RPMI7951 (cell line): Measurements from ENCODE around the gene SLC6A2. TPM values are rescaled to one million over a fixed set of nuclear protein-coding genes. Genes with fewer than 3 reads are reported as not detected.

Experiments used
- DNase-seq: peaks from one replicate; pipeline ENCODE4 v3.0.0-alpha.2; 2012; ENCODE audit warnings: low read depth
- total RNA-seq: library from RNA; depleted of rRNA; stranded (reverse); fragments of >200 nt; shearing (Covaris generic); gene quantifications from 2 replicates; pipeline ENCODE4 v1.2.3, GENCODE V29; 2014

Gene SLC6A2
- total RNA-seq, 1 experiment from 2014 or later: not detected

DNA sequence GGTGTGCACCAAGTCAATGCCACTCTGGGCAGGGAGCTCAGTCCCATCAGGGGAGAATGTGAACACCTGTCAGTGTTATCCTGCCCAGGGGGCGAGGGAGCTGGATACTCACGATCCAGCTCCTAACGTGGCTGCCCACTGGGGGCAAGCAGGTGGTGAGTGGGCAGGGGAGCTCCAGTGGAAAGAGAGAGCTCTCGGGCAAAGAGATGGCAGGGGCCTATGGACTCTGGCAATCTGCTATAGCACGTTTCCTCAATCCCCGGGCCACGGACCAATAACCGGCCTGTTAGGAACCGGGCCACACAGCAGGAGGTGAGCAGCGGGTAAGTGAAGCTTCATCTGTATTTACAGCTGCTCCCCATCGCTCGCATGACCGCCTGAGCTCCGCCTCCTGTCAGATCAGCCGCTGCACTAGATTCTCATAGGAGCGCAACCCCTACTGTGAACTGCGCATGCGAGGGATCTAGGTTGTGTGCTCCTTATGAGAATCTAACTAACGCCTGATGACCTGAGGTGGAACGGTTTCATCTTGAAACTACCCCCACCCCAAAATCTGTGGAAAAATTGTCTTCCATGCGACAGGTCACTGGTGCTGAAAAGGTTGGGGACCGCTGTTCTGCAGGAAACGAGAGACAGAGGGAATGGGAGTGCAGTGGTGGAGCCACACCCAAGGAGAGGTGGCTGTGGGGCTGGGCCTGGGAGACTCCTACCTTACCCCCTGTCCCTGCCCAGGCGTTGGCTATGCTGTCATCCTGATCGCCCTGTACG is 15.6 kb downstream of the SLC6A2 start:
- no peak for DNase-seq

DNA sequence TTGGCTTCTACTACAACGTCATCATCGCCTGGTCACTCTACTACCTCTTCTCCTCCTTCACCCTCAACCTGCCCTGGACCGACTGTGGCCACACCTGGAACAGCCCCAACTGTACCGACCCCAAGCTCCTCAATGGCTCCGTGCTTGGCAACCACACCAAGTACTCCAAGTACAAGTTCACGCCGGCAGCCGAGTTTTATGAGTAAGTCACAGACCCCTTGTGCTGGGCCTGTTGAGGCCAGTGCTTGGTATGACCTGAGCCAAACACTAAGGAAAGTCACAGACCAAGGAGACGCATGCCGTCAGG is 16.1 kb downstream of the SLC6A2 start:
- no peak for DNase-seq

DNA sequence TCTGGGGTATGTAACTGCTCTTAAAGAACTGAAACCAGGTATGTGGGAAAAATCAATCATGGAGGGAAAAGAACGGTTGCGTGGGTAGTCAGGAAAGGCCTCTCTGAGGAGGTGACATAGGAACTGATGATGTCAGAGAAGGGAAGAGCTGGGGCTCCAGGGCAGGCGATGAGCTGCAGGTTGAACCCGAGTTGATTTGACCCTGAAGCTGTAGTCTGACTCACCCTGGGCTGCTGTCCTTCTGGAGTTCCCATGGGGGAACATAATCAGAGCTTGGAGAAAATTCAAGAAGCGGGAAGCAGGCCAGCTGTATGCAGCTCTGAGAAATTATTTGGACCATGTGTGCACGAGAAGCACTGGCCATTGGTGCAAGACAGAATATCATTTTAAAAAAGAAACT is 16.7 kb downstream of the SLC6A2 start:
- DNase-seq: peak; percentile 91

DNA sequence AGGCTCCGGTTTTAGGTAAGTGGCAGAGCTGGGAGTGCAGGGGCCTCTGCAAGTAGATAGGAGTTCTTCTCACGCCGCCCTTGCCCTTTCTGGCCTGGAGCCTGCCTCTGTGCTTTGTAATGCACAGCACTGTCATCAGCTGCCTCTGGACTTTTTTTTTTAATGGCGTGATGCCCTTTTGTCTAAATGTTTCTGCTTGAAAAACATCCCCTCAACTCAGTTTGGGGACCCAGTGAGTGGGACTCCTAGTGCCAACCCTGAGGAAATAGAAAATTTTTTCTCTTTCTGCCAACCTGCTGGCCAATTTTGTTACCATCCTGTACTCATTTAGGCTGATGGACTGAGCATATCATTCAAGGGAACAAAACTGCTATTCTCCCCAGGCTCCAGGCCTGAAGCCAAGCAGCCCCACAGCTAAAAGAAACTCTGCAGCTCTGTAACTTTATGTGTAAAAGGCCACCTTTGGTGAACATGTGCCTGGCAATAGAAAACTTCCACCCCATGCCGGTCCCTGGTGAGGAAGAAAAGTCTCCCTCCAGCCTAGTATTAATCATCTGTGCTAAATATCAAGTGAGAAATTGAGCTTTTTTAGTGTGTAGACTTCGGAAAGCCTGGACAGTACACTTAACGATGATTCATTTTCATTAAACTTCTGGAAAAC is 22.5 kb downstream of the SLC6A2 start:
- no peak for DNase-seq

DNA sequence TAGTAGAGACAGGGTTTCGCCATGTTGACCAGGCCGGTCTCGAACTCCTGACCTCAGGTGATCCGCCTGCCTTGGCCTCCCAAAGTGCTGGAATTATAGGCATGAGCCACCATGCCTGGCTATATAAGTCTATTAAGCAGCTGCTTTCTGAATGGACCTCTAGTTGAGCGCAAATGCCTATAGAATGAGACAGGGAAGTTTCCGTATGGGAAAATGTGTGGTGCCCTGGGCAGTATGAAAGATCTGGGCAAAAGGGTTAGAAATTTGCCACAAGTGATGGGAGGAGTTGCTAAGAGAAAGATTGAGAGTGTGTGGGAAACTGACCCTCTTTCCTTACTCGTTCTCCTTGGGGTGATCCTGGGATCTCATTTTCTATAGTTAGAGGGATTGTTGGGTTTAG is 26.3 kb downstream of the SLC6A2 start:
- no peak for DNase-seq

DNA sequence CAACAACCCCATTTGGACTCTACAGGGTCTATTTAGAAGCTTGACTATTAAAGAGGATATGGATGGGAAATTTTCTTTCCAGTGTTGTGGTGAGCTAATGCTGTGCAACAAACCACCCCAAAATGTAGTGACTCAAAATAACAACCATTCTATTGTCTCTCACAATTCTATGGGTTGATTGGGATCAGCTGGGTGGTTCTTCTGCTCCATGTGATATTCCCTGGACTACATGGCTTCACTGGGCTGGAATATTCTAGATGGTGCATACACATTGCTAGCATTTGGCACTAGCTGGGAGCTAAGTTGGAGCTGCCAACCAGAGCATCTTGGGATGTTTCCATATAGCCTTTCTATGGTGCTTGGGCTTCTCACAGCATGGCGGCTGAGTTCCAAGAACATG is 30.2 kb downstream of the SLC6A2 start:
- no peak for DNase-seq

DNA sequence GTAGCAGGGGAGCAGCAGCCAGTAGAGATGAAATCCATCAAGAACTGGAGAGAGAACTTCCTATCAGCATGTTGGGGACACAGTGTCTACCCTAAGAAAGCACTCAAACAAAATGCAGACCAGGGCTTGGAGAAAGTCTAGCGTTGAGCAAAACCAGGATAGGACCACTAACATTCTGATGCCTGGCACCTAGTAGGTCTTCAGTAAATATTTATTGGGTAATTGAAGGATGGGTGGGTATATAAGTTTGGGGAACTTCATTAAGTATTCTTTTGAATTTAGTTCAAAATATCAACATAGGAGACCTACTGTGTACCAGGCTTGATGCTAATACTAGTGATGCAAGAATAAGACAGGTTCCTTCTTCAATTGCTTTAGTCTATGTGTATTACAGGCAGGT is 30.9 kb downstream of the SLC6A2 start:
- no peak for DNase-seq

DNA sequence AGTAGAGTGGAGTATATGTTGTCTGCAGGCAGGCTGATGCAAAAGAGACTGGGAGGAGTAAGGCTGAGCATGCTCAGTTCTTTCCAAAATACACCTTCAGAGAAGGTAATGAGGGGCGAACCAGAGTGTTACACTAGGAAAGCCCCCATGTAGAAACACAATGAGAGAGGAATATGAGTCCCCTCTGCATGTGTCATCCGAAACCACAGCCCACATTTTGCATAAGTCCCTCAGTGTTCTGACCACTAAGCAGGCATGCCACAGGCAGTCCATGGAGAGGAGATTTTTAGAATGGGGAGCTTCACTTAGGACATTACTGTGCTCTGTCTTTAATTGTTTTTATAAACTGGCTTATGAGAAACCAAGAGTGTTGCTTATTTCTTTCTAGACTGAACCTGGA is 32.0 kb downstream of the SLC6A2 start:
- peak; percentile 28 for DNase-seq

DNA sequence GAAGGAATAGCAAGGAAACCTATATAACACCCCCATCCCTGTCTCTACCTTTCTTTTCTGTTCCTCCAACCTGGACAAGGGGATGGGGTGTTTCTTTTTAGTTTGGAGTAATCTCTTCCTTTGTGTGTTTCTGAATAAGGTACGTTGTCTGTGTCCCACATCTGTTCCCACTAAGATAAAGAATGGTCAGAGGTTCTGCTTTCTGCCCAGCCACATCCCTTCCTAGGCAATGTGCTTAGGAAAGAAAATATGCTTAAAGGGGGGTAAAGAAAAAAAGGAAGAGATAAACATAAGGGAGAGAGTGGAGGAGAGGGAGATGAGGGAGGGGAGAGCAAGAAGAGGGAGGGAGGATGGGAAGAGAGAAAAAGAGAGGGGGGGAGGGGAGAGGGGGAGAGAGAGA is 35.1 kb downstream of the SLC6A2 start:
- DNase-seq: no peak

DNA sequence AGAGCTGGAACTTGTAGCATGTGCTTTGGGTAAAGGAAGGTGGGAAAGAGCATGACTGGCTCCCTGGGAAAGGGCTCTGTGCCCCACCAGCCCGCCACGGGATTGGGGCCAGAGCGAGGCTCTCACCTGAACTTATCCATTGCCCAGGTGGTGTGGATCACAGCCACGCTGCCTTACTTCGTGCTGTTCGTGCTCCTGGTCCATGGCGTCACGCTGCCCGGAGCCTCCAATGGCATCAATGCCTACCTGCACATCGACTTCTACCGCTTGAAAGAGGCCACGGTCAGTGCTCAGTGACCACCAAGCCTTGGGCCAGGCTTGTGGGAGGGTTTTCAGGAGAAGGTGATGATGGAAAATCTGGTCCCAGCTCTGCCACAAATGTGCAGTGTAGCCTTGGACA is 36.0 kb downstream of the SLC6A2 start:
- no peak for DNase-seq

DNA sequence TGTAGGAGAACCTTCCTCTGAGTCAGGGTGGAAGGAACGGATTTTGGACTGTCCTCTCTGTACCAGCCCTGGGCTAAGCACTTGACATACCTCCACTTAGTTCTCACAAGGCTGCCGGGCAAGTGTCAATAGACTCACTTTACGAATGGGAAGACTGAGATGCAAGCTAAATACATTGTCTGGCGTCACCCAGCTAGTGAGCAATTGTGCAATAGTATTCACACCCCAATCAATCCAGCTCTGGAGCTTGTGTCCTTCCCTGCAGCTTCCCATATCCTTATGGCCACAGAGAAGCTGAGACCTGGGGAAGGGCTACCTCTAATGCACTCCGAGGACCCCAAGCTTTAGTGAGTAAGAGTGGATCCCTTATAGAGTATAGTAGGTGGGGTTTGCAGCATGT is 39.8 kb downstream of the SLC6A2 start:
- no peak for DNase-seq

DNA sequence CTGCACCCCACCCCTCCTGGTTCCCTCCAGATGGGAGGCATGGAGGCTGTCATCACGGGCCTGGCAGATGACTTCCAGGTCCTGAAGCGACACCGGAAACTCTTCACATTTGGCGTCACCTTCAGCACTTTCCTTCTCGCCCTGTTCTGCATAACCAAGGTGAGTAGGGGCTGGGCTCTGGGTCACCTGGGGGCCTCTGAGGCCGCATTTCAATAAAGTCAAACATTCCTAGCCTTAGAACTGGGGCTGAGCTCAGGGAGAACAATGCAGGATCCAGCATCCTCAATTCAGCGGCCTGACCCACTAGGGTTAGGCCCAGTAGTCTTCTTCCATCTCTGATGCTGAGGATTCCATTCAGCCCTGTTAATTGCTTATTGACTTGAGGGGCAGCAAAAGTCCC is 42.1 kb downstream of the SLC6A2 start:
- DNase-seq: no peak

DNA sequence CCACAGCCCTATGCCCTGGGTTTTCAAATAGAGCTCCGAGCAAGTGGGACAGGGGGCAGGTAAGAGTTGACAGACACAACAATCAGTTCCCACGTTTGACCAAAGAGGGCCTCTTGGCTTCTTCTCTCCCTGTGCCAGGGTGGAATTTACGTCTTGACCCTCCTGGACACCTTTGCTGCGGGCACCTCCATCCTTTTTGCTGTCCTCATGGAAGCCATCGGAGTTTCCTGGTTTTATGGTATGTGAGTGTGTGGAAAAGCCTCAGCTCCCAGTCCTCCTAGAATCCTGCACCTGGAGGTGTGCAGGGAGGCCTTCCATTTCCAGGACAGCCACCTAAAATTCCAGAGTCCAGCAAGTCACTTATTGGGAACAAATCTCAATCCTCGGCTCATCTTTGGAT is 42.5 kb downstream of the SLC6A2 start:
- DNase-seq: no peak

DNA sequence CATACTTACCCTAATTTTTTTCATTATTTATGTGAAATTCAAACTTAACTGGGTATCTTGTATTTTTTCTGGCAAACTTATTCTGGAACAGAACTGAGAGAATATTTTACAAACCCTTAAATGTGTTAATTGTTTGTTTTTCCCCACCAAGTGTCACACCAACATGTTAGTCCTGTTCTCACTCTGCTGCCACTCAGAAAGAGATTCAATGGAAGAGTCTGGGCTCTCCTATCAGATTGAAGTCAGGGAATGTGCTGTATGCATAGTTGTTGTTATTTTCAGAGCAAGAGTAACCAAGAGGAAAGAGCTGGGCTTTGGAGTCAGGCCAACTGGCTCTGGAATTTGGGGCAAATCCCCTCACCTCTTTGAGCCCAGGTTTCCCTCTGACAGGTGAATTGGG is 43.2 kb downstream of the SLC6A2 start:
- DNase-seq: no peak

DNA sequence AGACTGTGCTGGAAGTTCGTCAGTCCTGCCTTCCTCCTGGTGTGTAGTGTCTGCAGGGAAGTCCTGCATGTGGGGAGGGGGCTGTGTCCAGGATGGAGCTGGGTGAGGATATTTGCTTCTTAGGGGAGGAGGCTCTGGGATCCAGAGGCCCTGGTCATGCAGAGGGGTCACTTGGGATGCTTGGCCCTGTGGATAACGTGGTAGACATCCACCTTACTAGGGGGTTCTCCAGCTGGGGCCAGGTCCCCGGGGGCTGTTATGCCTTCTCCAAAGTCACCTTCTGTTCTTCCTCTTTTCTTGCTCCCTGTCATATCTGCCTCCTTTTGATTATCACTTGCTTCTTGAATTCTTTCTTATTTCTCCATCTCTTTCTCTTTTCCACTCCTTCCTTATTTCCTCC is 43.8 kb downstream of the SLC6A2 start:
- DNase-seq: no peak

DNA sequence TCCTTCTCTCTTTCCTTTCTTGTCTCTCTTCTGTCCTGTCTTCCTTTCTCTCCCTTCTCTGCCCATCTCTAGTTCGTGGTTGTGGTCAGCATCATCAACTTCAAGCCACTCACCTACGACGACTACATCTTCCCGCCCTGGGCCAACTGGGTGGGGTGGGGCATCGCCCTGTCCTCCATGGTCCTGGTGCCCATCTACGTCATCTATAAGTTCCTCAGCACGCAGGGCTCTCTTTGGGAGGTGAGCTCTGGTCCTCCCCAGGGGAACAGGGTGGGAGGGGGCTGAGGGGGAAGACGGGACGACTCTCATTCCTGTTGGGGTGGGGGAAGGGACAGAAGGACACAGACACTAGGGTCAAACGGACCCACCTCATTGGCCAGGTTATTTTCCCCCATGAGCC is 44.3 kb downstream of the SLC6A2 start:
- no peak for DNase-seq

DNA sequence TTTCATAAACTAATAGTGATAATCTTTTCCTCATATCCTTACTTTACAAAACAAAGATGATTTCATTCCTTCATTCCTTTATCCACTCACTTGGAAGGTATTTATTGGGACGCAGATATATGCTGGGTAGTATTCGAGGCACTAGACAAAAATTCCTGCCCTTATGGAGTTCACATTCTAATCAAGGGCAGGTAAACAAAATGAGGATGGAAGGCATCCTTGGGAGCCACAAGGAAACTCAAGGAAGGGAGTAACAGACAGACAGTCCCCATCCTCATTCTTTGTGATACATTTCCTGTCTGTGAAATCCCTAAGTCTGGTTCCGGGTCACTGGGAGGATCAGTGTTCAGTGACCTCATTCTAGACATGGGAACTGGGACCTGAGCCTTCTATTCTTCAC is 45.2 kb downstream of the SLC6A2 start:
- DNase-seq: no peak

DNA sequence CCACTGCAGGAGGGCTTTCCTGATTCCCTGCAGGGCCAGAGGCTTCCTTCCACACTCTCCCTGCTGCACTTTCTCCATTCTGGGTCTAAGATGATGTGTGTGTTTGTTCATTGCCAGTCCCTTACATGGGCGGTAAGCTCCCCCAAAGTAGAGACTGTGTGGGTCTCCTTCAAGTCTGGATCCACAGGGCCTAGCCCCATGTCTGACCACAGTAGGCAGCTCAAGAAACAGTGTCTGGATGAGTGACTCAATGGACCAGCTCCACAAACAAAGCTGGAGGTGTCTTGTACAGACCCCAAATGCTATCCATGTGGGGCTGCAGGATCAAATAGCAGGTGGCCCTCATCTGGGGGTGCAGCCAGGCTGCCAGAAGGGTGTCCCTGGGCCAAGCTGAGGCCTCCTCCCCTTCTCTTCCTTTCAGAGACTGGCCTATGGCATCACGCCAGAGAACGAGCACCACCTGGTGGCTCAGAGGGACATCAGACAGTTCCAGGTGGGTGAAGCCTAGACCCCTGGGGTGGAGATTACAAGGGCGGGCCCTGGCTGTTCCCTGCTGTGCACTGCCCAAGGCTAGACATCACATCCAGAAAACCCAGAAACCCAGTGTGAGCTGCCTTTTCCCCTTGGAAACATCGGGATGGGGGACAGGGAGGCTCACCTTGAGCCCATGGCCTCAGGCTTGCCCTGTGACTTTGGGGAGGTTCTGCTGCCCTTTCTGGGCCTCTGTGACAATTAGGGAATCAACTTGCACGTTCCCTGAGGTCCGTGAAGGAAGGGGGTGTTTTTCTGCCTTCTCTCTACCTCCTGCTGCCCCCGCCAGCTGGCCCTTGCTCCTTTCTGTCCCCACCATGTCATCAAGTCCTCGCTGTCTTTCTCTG is 45.9 kb downstream of the SLC6A2 start:
- DNase-seq: peak; percentile 55

DNA sequence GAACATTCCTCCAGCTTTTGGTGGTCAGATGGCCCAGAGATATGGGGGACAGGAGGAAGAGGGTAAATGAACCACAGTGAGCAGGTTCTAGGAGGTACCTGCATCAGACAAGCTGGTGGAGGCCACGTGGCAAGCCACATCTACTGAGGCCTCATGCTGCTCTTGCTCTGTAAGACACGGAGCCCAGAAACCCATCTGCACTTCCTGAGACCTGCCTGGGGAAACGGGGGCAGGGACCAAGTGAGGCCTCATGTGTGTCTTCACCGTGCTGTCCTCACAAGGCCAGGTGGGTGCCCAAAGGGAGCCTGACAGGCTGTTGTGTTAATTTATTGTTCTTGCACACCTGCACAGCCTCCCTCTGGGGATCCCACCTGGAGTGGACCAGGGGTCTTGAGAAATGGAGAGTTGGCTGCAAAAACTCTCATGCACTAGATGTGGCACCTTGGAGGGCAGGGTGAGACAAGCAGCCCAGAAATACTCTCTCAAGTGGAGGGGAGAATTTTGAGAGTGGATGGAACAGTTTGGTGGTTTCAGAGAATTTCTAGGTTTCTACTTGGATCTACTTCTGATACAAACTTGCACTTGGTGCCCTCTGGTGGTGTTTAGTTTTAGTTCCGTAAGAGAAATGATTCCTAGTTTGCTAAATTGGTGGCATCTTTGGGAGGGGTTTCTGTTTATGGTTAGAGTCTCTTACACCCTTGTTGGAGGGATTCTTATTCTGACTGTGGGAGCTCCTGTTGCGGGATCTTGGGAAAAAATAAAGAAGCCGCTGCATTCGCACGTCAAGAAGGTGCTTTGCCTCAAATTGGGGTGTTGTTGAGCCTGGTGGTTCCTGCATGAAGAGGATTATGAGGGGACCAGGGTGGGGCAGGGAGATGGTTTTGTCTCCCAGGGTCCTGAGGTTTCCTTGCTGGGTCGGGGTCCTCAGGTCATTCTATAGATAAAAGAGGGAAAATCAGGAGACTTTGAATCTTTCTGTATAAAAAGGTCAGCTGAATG is 47.5 kb downstream of the SLC6A2 start:
- DNase-seq: peak; percentile 61

DNA sequence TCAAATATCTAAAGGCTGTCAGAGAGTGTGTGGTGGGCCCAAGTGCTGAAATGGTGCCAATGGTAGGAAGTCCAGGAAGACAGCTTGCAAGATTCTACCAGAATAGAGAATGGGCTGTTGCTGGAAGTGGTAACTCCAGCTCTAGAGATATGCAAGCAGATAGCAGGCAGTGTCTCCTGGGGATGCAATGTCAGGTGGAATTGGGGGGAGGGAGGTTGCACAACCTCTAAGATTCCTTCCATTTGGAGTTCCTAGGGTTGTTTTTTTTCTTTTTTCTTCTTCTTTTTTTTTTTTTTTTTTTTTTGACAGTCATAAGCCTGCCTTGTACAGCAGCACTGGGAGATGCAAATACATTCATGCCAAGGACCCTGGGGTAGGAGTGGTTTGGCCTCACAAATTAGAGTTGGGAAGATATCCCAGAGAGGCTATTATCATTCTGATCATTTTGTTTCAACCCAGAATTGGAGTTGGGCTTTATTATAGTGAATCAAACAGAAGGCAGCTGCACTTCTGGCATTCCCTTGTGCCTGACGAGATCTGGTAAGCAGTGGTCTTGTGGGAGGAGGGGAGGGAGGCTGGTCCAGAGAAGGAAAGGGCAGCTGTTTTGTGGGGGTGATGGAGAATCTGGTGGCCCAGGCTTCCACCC is 51.1 kb downstream of the SLC6A2 start:
- no peak for DNase-seq

DNA sequence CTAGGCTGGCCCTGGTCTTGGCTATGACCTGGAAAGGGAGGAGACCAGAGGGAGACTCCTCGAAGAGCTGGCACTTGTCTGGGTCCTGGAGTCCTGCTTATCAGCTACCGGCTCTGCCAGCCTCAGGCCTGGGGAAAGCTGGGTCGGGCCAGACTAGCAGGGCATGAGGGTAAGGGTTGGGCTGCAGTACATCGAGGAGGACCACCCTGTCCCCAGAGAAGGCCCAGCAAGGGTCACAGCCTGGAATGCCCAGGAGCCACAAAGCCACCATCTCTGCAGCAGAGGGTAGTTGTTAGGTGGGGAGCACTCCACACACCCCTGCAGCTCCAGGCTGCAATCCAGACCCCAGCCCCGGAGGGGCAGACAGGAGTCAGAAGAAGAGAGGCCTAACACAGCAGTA is 54.0 kb downstream of the SLC6A2 start:
- DNase-seq: no peak
